Jurkat, Clone E6-1 (cell line): ENCODE results near the gene LGALS4. TPM values are rescaled to one million over a fixed set of nuclear protein-coding genes. Genes with fewer than 3 reads are reported as not detected.
A peak's percentile ranks its signal among the peaks of the same experiment; 100 is the strongest.
"Not testable (repeated sequence)": the region's sequence is repeated elsewhere in the genome, so short reads cannot be mapped to it uniquely, and the experiment has no call there.

ENCODE experiments used
- DNase-seq: peaks from one replicate; pipeline ENCODE4 v3.0.0-alpha.2; 2011; ENCODE audit warnings: low read depth, low spot score
- H3K4me3 ChIP-seq: 2 replicates; pipeline ENCODE4 v1.5.1; 2011; ENCODE audit warnings: mild to moderate bottlenecking, low read length, control low read depth, moderate library complexity
- polyA plus RNA-seq: library from polyadenylated mRNA; unstranded; fragments of >200 nt; gene quantifications from one replicate; pipeline ENCODE4 v1.2.1, GENCODE V29; 2012; ENCODE audit warnings: missing spikeins; ENCODE audit not compliant: insufficient read length, insufficient read depth

The LGALS4 gene, protein sequence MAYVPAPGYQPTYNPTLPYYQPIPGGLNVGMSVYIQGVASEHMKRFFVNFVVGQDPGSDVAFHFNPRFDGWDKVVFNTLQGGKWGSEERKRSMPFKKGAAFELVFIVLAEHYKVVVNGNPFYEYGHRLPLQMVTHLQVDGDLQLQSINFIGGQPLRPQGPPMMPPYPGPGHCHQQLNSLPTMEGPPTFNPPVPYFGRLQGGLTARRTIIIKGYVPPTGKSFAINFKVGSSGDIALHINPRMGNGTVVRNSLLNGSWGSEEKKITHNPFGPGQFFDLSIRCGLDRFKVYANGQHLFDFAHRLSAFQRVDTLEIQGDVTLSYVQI
- 2.3 TPM for polyA plus RNA-seq

GRCh38 chr19:38812841-38813320, at the start of gene LGALS4:
LGALS4 (minus strand) TSS chr19:38812945; CDS start chr19:38812886, 59 bp downstream.
- H3K4me3 ChIP-seq, result no peak within 1 kb of the TSS
- no peak for DNase-seq

DNA sequence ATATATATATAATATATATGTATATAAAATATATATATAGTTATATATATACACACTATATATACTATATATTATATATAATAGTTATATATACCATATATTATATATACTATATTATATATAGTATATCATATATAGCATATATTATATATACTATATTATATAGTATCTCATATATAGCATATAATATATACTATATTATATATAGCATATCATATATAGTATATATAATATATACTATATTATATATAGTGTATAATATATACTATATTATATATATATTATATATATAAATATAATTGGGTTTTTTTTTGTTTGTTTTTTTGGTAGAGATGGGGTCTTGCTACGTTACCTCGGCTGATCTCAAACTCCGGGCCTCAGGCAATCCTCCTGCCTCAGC, 48.6 kb upstream of the LGALS4 start:
- no peak for DNase-seq
- no peak overlapping the region for H3K4me3 ChIP-seq

- not testable (repeated sequence) for H3K4me3 ChIP-seq, DNase-seq
These were observed 47.0 kb upstream of the LGALS4 start for GRCh38 chr19:38859631-38860204.

GRCh38 chr19:38856813-38857212, 44.1 kb upstream of the LGALS4 start:
- DNase-seq, result no peak
- H3K4me3 ChIP-seq, result no peak overlapping the region

- not testable (repeated sequence) for DNase-seq, H3K4me3 ChIP-seq
These were observed 43.0 kb upstream of the LGALS4 start for GRCh38 chr19:38855751-38856150.

- DNase-seq, H3K4me3 ChIP-seq: not testable (repeated sequence)
These were observed 42.2 kb upstream of the LGALS4 start for GRCh38 chr19:38854961-38855360.

- peak overlapping the region; percentile 94 for H3K4me3 ChIP-seq
- no peak for DNase-seq
These were observed 40.5 kb upstream of the LGALS4 start for GRCh38 chr19:38853214-38853613.

GRCh38 chr19:38852231-38853044, 39.7 kb upstream of the LGALS4 start:
- no peak for DNase-seq

DNA sequence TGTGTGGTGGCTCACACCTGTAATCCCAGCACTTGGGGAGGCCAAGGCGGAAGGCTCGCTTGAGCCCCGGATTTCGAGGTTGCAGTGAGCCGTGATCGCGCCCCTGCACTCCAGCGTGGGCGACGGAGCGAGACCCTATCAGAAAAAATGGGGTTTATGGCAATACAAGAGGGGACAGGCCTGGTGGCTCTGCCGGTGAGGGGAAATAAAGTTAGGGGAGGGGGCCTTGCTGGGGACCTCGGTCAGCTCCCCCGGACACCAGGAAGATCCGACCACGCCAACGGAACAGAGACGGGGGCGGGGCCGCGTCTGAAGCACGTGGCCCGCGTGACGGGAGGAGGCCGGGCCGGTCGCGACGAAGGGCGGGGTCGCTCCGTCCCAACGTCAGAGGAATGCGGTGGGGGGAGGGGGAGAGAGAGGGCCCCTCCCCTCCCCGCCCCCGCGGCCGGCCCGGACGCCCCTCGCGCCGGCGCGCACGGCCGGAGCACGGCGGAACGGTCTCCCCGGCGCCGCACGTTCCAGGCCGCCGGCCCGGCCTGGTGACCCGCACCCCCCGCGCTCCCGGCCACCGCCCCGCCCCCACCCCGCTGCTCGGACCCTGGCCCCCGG, 39.0 kb upstream of the LGALS4 start:
- peak; percentile 78 for DNase-seq
- H3K4me3 ChIP-seq, result peak overlapping the region; percentile 94

More at GRCh38 chr19:38852231-38853044, 39.7 kb upstream of the LGALS4 start:
- peak overlapping the region; percentile 94 for H3K4me3 ChIP-seq

- DNase-seq, result no peak
- H3K4me3 ChIP-seq, result peak overlapping the region; percentile 94
These were observed 38.4 kb upstream of the LGALS4 start for GRCh38 chr19:38850976-38851621.

- DNase-seq, result peak; percentile 100
- H3K4me3 ChIP-seq, result peak overlapping the region; percentile 94
These were observed 37.8 kb upstream of the LGALS4 start for GRCh38 chr19:38850436-38850975.

- H3K4me3 ChIP-seq, result peak within 1 kb of the TSS; percentile 94
- no peak for DNase-seq
These were observed 37.2 kb upstream of the LGALS4 start, which contains the start of gene HNRNPL for GRCh38 chr19:38849860-38850435. HNRNPL (minus strand) TSS chr19:38849986; CDS start chr19:38849966, 20 bp downstream.

DNA sequence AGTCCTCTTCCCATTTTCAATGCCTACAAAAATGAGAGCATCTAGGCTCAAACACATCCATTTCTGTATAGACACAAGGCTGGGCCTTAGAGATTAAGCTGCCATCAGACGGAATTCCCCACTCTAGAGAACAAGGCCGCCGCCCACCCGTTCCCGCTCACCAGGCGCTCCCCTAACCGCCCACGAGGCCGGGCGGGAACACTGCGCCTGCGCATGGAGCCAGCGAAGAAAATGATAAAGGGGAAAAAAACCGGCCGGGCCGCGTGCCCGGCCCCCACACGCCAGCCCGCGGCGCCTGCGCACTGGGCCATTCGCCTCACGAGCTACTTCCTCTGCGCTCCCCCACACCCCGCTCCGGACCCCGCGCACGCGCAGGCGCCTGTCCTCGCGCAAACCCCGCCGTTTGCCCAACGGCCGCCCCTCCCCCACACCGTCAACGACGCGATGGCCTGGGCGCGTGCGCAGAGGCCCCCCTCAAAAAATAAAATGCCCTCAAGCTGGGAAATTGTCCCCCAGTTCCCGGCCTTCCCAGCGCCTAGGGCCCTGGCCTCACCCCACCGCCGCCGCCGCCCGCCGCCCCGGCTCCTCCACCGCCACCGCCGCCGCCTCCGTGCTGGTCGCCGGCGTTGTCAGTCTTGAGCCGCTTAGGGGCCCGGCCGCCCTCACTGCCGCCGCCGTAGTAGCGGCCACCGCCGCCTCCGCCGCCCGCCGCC, 36.6 kb upstream of the LGALS4 start:
- H3K4me3 ChIP-seq, result peak overlapping the region; percentile 58
- DNase-seq, result peak; percentile 90

GRCh38 chr19:38848299-38849146, 35.8 kb upstream of the LGALS4 start:
- no peak for DNase-seq

GRCh38 chr19:38846097-38846496, 33.4 kb upstream of the LGALS4 start:
- no peak for DNase-seq
- no peak overlapping the region for H3K4me3 ChIP-seq

More at GRCh38 chr19:38848299-38849146, 35.8 kb upstream of the LGALS4 start:
- H3K4me3 ChIP-seq, result peak overlapping the region; percentile 58

DNA sequence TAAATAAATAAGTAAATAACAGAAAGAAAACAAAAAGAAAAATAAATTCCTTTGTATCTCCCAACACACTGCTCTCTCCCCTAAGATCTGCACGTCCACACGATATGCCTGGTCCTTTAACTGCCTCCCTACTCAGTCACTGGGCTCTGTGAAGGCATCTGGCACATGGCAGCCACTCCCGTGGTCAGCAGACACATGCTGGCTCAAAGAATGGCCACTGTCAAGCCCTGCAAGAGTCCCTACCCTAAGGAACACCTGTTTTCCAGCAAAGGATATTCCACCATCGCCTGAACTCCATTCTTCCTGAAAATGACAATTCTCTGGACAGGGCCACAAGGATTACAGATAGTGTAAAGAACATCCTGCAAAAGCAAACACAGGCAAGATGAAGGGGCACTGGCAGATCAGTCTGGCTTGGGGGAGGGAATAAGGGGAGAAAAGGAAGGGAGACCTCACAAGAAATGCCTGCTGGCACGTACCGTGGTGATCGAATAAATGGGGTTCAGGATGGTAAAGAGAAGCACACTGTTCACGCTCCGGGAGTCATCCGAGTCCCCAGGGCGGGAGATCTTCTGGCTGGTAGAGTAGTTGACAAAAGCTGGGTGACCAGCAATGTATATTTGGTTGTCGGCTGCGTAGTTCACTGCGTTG, 32.8 kb upstream of the LGALS4 start:
- H3K4me3 ChIP-seq, result no peak overlapping the region

More for the DNA sequence above, 32.8 kb upstream of the LGALS4 start:
- no peak for DNase-seq
